SK-N-SH treated with all-trans-retinoic acid at 6 μM for 48 hours (cell line): ENCODE data around the gene BIN1.

Experiments used
- ATAC-seq: fragments of 200-7000 bp; cut with Tn5 transposase; 3 replicates; pipeline ENCODE4 v1.9.1; 2020; ENCODE audit warnings: mild to moderate bottlenecking, moderate library complexity
- ARNTL ChIP-seq: fragments of 450-650 bp; formaldehyde crosslinking; IDR thresholded peaks from 2 replicates; pipeline ENCODE4 v1.5.0; 2020; ENCODE audit warnings: low read depth, mild to moderate bottlenecking, moderate library complexity, borderline replicate concordance
- BACH2 ChIP-seq: fragments of 250-450 bp; sonication (Bioruptor Pico); IDR thresholded peaks from 2 replicates; pipeline ENCODE4 v1.9.0; 2021; ENCODE audit warnings: mild to moderate bottlenecking, borderline replicate concordance
- CREB5 ChIP-seq: fragments of 250-450 bp; sonication (Bioruptor Pico); IDR thresholded peaks from 2 replicates; pipeline ENCODE4 v1.5.1; 2020; ENCODE audit warnings: low read depth, mild to moderate bottlenecking, moderate library complexity
- CSDC2 ChIP-seq: fragments of 250-450 bp; sonication (Bioruptor Pico); IDR thresholded peaks from 2 replicates; pipeline ENCODE4 v1.5.0; 2020; ENCODE audit warnings: mild to moderate bottlenecking, moderate library complexity
- CSRNP3 ChIP-seq: fragments of 250-450 bp; sonication (Bioruptor Pico); IDR thresholded peaks from 2 replicates; pipeline ENCODE4 v1.5.1; 2021; ENCODE audit warnings: mild to moderate bottlenecking, moderate library complexity
- ESRRG ChIP-seq: fragments of 250-450 bp; sonication (Bioruptor Pico); IDR thresholded peaks from 2 replicates; pipeline ENCODE4 v1.6.1; 2021; ENCODE audit warnings: mild to moderate bottlenecking
- GLIS3 ChIP-seq: fragments of 250-450 bp; sonication (Bioruptor Pico); IDR thresholded peaks from 2 replicates; pipeline ENCODE4 v1.5.0; 2020; ENCODE audit warnings: mild to moderate bottlenecking, moderate library complexity
- ISL1 ChIP-seq: fragments of 250-450 bp; sonication (Bioruptor Pico); IDR thresholded peaks from 2 replicates; pipeline ENCODE4 v2.1.2; 2022; ENCODE audit warnings: mild to moderate bottlenecking, moderate library complexity
- OSR1 ChIP-seq: fragments of 250-450 bp; sonication (Bioruptor Pico); IDR thresholded peaks from 2 replicates; pipeline ENCODE4 v1.8.0; 2022; ENCODE audit warnings: moderate library complexity, mild to moderate bottlenecking, inconsistent platforms
- PATZ1 ChIP-seq: fragments of 250-450 bp; sonication (Bioruptor Pico); IDR thresholded peaks from 2 replicates; pipeline ENCODE4 v1.8.0; 2020; ENCODE audit warnings: mild to moderate bottlenecking, moderate library complexity, borderline replicate concordance
- POU6F1 ChIP-seq: fragments of 250-450 bp; sonication (Bioruptor Pico); IDR thresholded peaks from 2 replicates; pipeline ENCODE4 v1.8.0; 2021; ENCODE audit warnings: low read depth, mild to moderate bottlenecking, moderate library complexity, borderline replicate concordance
- RARB ChIP-seq: fragments of 250-450 bp; sonication (Bioruptor Pico); IDR thresholded peaks from 2 replicates; pipeline ENCODE4 v1.8.0; 2021; ENCODE audit warnings: mild to moderate bottlenecking, moderate library complexity
- TCF4 ChIP-seq: fragments of 250-450 bp; sonication (Bioruptor Pico); IDR thresholded peaks from 2 replicates; pipeline ENCODE4 v1.8.0; 2021; ENCODE audit warnings: mild to moderate bottlenecking, moderate library complexity, borderline replicate concordance
- TSHZ2 ChIP-seq: fragments of 250-450 bp; sonication (Bioruptor Pico); IDR thresholded peaks from 2 replicates; pipeline ENCODE4 v1.5.0; 2020; ENCODE audit warnings: mild to moderate bottlenecking, moderate library complexity
- ZC3H10 ChIP-seq: fragments of 250-450 bp; sonication (Bioruptor Pico); IDR thresholded peaks from 2 replicates; pipeline ENCODE4 v1.5.1; 2021; ENCODE audit warnings: mild to moderate bottlenecking, moderate library complexity
- ZFP3 ChIP-seq: fragments of 250-450 bp; sonication (Bioruptor Pico); IDR thresholded peaks from 2 replicates; pipeline ENCODE4 v1.5.0; 2020; ENCODE audit warnings: mild to moderate bottlenecking, moderate library complexity
- ZFP30 ChIP-seq: fragments of 450-650 bp; formaldehyde crosslinking; IDR thresholded peaks from 2 replicates; pipeline ENCODE4 v1.5.0; 2022; ENCODE audit warnings: mild to moderate bottlenecking, moderate library complexity
- ZNF70 ChIP-seq: fragments of 450-650 bp; formaldehyde crosslinking; IDR thresholded peaks from 2 replicates; pipeline ENCODE4 v1.5.0; 2020; ENCODE audit warnings: mild to moderate bottlenecking, moderate library complexity

Gene BIN1

GRCh38 chr2:127046579-127046978 lies 60.4 kb downstream of the BIN1 start:
- no peak for TF ChIP-seq ZC3H10 (CRISPR knock-in tag)
- TF ChIP-seq ZFP3 (CRISPR knock-in tag) = no peak
- no peak for TF ChIP-seq CREB5 (CRISPR knock-in tag)
- TF ChIP-seq TSHZ2 (CRISPR knock-in tag) = no peak
- TF ChIP-seq BACH2 (CRISPR knock-in tag) = no peak
- no peak for TF ChIP-seq ESRRG (CRISPR knock-in tag)
- TF ChIP-seq POU6F1 (CRISPR knock-in tag) = no peak
- TF ChIP-seq RARB (CRISPR knock-in tag) = no peak
- no peak for ATAC-seq

GRCh38 chr2:127045792-127046501 lies 61.0 kb downstream of the BIN1 start:
- no peak for TF ChIP-seq BACH2 (CRISPR knock-in tag)
- TF ChIP-seq ZNF70 (CRISPR knock-in tag) = no peak
- TF ChIP-seq PATZ1 = no peak
- TF ChIP-seq CSDC2 (CRISPR knock-in tag) = no peak
- TF ChIP-seq CREB5 (CRISPR knock-in tag) = no peak
- TF ChIP-seq ZFP30 (CRISPR knock-in tag) = no peak
- TF ChIP-seq ARNTL (CRISPR knock-in tag) = no peak
- no peak for TF ChIP-seq TCF4 (CRISPR knock-in tag)
- TF ChIP-seq RARB (CRISPR knock-in tag) = no peak
- TF ChIP-seq ZC3H10 (CRISPR knock-in tag) = no peak
- TF ChIP-seq GLIS3 (CRISPR knock-in tag) = no peak
- no peak for TF ChIP-seq ISL1 (CRISPR knock-in tag)
- TF ChIP-seq ZFP3 (CRISPR knock-in tag) = no peak
- no peak for TF ChIP-seq CSRNP3
- no peak for TF ChIP-seq OSR1 (CRISPR knock-in tag)
- no peak for TF ChIP-seq TSHZ2 (CRISPR knock-in tag)
- no peak for TF ChIP-seq ESRRG (CRISPR knock-in tag)
- no peak for ATAC-seq
